Choroid plexus epithelial cell (primary cell): ENCODE measurements around the gene HIVEP3.

Source experiments
- DNase-seq: peaks from one replicate; pipeline ENCODE4 v3.0.0-alpha.2; 2010; ENCODE audit warnings: low read depth
- H3K4me3 ChIP-seq: 2 replicates; pipeline ENCODE4 v1.5.1; 2011; ENCODE audit warnings: low read depth, mild to moderate bottlenecking, control low read depth, low read length, moderate library complexity
- TF ChIP-seq, protein P1 (sequence below): conservative IDR thresholded peaks from 2 replicates; pipeline ENCODE4 v1.5.1; 2011; ENCODE audit warnings: low read depth, mild to moderate bottlenecking, control low read depth, inconsistent platforms, low read length, moderate library complexity

The HIVEP3 gene

GRCh38 chr1:41627491-41628280 lies 291.0 kb downstream of the HIVEP3 start:
- DNase-seq: no peak
- TF ChIP-seq, protein P1, sequence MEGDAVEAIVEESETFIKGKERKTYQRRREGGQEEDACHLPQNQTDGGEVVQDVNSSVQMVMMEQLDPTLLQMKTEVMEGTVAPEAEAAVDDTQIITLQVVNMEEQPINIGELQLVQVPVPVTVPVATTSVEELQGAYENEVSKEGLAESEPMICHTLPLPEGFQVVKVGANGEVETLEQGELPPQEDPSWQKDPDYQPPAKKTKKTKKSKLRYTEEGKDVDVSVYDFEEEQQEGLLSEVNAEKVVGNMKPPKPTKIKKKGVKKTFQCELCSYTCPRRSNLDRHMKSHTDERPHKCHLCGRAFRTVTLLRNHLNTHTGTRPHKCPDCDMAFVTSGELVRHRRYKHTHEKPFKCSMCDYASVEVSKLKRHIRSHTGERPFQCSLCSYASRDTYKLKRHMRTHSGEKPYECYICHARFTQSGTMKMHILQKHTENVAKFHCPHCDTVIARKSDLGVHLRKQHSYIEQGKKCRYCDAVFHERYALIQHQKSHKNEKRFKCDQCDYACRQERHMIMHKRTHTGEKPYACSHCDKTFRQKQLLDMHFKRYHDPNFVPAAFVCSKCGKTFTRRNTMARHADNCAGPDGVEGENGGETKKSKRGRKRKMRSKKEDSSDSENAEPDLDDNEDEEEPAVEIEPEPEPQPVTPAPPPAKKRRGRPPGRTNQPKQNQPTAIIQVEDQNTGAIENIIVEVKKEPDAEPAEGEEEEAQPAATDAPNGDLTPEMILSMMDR: no peak
- H3K4me3 ChIP-seq: no peak overlapping the region

DNA sequence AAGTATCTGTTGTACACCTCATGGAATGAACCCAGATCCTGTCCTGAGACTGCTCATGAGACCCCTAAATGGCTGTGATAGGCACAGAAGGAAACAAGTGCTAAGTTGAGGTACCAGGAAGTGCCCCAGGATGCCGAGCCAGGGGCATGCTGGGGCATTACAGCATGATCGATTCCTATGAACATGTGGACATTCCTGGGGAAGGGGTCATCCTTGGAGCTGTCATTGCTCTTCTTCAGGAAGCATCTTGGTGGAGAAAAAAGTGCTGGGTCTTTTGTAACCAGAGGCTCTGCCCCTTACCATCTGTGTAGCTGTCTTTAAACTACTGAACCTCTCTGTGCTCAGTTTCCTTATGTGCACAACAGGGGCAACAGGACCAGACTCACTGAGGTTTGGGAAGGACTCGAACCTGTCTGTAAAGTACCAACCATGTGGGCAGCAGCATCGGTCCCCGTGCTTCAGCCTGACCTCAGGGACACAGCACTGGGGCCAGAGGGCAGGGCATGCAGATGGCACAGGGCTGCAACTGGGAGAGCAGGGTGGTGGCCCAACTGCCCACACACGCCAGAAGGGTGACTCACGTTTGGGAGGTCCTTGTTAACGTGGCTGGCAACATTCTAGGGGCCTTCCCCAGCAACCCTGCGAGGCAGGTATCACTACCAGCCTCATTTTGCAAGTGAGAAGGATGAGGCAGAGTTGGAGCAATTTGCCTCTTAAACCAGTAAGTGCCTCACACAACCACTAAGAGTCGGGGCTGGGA lies 291.9 kb downstream of the HIVEP3 start:
- TF ChIP-seq, protein P1: no peak
- DNase-seq: no peak
- no peak overlapping the region for H3K4me3 ChIP-seq

DNA sequence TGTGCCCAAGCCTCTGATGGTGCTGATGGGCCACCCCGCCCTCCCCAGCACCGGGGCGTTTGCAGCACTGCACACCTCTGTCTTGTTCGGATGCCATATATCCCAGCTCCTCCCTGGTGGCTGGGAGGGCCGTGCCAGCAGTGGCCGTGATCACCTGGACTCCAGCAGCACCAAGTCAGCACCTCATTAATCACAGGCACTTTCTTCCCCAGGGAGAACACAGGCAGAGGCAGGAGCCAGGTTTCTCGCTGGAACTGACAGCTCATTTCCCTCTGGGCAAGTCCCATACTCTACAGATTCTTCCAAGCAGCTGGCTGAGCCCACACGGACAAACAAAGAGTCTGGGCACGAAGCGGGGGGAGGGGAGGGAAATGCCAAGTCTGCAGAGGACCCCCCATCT lies 292.6 kb downstream of the HIVEP3 start:
- no peak for DNase-seq
- TF ChIP-seq, protein P1: no peak
- no peak overlapping the region for H3K4me3 ChIP-seq

- TF ChIP-seq, protein P1: no peak
- H3K4me3 ChIP-seq: no peak overlapping the region
- no peak for DNase-seq
These were observed 295.0 kb downstream of the HIVEP3 start for GRCh38 chr1:41623736-41624135.

- no peak overlapping the region for H3K4me3 ChIP-seq
- TF ChIP-seq, protein P1: no peak
- peak; percentile 16 for DNase-seq
These were observed 295.6 kb downstream of the HIVEP3 start for GRCh38 chr1:41622859-41623732.

GRCh38 chr1:41622402-41622801 lies 296.3 kb downstream of the HIVEP3 start:
- peak; percentile 39 for DNase-seq
- TF ChIP-seq, protein P1: no peak
- H3K4me3 ChIP-seq: no peak overlapping the region
